Inflammatory macrophage treated with lipopolysaccharide for 4 hours (primary cell): ENCODE results near the gene SLC27A5.
A peak's percentile ranks its signal among the peaks of the same experiment; 100 is the strongest.
"Not testable (repeated sequence)": the region's sequence is repeated elsewhere in the genome, so short reads cannot be mapped to it uniquely, and the experiment has no call there.

ENCODE experiments used
- DNase-seq: peaks from one replicate; pipeline ENCODE4 v3.0.0-alpha.2; 2020

The SLC27A5 gene

DNA sequence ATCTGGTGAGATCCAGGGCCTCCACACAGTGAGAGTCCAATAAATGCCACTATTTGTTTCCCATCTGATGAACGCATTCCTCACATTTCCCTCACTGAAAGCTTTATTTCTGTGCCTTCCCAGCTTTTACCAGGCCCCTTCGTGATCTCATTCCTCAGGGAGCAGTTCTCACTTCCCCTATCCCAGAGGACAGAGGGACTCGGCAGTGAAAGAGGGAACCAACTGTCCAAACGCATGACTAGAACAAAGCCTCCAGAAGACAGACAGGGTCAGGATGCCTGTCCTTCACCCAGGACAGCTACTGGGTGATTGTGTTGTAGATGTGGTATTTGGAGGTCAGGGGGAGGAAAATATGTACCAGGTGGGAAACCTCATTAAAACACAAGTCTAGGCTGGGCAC lies 9.9 kb upstream of the SLC27A5 start:
- peak; percentile 37 for DNase-seq

DNA sequence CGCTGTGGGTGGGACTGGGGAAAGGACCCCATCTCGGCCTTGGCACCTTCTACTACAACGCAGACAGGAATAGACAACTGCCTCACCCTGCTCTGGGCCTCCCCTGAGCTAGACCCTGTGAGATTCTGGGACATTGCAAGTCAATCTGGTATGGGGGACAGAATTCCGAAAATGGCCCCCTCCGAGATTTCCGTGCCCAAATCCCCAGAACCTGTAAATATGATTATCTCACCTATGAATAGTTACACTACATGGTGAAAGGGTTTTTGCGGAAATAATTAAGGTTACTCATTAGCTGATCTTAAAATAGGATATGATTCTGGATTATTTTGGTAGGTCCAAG lies 8.4 kb upstream of the SLC27A5 start:
- DNase-seq, result no peak

DNA sequence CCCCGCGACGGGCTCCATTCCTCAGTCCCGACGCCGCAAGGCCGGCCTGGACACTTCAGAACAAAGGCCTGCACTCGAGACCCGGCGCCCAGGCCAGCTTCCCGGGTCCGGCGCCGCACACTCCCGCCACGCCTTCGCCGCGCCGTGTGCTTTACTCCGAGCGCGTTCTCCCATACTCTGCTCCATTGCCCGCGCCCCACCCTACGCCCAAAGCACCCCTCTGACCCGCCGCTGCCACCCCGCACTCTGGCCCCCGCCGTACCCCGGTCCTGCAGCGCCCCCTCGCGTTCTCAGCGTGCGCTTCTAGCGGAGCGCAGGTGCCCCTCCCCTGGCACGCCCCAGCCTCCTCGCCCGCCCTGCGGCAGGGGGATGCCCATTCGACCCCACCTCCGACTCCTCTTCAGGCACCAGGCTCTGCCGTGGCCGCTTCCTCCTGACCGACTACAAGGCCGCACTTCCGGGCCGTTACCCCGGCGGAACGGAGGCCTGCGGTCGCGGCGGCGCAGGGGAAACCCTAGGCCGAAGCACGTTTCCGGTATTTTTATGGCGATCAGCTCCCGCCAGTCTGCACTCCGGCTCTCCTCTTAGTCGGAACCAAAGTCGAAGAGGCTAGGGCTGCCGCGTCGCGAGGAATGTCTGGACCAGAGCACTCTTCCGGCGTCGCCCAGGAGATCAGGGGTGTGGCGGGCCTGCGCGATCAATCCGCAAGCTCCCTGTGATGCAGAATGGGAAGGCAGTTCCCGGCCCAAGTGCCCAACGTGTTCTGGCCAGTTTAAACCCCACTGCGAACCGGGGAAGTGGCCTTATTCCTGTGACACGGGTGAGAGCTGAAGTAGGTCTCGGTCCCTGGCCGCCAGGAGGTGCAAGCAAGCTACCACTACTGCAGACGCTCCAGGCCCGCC lies 7.8 kb upstream of the SLC27A5 start, which contains the start of gene ZBTB45:
TSS of gene ZBTB45 (minus strand) at position 456 of the 902 bp plus-strand sequence. CDS start 2,137 bp downstream, outside the sequence.
- peak; percentile 95 for DNase-seq

DNA sequence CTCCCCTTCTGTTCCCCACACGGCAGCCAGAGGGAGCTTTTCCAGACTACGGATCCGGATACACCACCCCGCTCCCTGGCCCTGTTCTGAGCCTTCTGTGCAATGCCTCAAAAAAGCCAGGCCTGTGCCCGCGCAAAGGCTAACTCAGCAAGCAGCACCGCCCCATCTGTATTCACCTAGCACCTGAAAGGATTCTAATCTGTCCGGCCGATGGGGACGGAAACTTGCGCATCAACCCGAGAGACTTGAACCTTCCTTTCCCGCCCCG lies 7.2 kb upstream of the SLC27A5 start:
- peak; percentile 61 for DNase-seq

DNA sequence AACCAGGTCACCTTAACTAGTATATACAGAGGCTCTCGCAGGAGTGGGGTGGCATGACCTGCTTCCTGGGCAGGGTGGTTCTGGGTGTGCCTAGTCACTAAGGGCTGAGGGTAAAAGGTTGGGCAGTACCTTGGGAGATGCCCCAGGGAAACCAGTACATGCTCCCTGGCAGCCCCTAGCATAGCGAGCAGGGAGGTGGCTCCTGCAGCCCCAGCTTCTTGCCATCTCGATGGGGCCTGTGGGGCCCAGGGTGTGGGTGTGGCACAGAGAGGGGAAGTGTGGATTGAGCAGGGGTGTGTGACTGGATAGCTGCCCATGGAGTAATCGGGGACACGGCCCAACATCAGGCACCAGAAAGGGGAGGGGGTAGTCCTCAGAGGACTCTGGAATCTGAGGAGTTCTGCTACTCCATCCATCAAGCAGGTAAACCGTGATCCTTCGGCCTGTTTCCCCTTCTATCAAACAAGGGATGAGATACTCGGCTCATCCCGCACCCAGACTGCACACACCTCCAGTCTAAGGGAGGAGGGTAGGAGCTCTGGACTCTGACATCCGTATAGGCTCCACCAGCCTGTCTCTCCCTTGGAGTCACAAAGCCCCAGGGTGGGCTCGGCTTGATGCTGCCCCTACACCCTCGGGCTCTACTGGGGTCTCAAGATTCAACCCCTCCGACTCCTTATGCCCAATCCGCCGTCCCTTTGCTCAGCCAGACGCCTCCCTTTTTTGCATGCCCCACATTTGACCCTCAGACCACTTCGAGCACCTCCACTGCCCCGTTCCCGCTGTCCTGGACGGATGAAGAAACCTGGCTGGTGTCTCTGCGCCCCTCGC lies 6.7 kb upstream of the SLC27A5 start:
- DNase-seq, result peak; percentile 61

DNA sequence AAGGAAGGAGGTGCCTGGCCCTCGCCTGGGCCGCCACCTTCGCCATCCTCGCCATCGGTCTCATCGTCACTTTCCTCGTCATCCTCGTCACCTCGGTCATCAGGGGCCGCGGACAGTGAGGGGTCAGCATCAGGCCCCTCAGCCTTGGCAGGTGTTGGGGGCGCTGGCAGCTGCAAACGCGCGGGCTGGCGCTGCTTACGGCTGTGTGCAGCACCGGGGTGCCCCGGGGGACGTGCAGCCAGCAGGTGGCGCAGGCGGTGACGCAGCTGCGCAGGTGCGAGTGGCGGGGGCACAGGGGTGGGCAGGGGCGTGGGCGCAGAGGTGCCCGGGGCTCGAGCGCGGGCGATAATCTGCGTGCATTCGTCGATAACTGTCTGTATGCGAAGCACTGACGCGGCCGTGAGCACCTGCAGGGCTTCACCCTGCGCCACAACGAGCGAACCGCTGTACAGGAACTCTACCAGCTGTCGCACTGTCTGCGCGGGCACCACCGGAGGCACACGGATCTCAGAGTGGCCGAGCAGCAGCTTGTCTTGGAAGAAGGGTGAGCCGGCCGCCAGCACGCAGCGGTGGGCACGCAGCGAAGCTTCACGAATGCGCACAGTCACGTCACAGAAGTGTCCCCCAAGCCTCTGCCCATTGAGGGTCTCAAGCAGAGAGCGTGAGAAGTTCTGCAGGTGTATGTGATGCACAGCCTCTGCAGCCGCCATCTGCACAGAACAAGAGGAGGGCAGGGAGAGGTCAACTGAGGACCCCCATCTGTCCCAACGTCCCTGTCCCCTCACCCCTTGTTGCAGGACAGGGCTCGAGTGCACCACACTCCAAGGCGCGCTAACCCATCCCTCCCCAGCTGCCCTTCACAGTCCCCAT lies 5.4 kb upstream of the SLC27A5 start:
- no peak for DNase-seq

DNA sequence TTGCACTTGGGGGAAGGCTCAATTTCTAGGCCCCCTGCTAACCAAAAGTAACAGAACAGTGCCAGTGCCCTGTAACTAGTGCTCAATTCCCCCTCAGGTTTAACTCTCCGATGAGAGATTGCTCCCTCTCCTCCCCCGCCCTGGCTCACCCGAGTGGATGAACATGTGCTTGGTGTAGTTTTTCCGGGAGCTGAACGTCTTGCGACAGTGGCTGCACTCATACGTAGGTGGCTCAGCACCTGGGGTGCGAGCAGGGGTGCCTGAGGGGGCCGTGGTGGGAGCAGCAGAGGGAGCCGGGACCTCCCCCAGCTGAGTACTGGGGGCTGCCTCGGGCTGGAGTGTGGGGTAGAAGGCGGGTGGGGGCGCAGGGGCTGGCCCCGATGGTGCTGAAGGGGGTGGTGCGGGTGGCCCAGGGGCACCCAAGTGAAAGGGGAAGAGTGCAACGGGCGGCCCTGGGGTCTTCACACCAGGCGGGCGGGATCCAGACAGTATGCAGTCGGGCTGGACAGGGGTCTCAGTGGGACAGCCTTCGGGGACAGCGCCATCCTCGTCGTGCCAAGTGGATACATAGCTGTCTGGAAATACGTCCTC lies 4.5 kb upstream of the SLC27A5 start:
- no peak for DNase-seq

DNA sequence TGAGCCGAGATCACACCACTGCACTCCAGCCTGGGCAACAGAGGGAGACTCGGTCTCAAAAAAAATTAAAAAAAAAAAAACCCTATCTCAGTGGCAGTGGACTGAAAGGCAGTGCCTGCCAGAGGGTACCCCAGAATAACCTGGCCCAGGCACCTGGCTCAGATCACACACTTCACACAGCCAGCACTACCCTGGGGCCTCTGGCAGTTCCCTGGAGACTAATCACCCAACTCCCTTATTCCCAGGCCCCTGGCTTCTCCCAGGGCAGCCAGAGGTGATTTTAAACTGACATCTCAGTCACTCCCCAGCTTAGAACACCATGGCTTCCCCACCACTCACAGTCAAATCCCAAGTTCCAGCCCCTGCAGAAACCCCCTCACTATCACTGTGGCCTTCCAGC lies 3.5 kb upstream of the SLC27A5 start:
- DNase-seq, result no peak

DNA sequence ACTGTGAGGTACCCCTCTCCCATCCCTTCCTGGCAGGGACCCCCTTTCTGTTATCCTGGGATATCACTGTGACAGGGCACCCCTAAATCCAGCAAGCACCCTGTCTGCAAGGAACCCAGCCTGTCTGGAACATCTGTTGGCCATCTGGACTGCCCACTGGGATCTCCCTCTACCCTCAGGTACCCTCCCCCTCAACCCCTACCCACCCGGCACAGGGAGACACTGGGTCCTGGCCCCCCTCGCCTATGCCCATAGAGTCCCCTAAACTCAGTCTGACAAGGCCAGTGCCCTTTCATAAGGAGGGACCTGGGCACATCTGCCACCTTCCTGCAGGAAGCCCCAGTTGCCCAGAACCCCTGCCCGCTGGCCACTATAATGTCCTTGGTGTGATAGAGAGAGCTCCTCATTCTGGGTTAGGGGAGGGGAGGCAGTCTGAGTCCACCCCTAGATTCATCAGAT lies 2.8 kb upstream of the SLC27A5 start:
- DNase-seq, result no peak

DNA sequence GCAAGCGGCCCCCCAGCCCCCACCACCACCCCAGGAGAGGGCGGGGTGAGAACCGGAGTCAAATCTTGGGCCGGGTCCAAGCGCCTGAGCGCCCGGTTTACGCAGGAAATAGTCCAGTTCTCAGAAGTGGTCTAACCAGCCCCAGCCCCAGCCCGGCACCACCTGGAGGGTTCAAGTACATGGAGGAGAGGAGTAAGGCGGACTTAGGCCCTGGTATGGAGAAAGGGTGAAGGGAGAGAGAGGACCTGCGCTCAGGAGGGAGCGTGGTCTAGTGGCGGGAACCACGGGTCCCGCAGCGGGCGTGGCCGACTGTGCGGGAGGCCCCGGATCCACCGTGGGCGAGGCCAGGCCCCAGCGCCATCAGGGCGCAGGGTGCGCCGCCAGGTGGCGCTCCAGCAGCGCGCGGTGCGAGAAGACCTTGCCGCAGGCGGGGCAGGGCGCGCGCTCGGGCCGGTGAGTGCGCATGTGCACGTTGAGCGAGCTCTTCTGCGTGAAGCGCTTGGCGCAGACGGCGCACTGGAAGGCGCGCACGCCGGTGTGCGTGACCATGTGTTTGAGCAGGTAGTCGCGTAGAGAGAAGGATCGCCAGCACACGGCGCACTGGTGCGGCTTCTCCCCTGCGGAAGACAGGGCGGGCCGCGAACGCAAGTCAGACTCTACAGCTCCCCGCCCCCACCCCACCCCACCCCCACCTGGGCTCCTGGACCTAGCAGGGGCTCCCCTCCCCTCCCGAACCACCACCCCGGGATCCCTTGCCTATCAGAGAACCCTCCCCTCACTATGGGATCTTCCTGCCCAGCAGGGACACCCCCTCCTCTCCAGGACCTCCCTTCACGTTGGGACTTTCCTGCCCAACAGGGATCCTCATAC lies 2.1 kb upstream of the SLC27A5 start:
- DNase-seq, result peak; percentile 95

DNA sequence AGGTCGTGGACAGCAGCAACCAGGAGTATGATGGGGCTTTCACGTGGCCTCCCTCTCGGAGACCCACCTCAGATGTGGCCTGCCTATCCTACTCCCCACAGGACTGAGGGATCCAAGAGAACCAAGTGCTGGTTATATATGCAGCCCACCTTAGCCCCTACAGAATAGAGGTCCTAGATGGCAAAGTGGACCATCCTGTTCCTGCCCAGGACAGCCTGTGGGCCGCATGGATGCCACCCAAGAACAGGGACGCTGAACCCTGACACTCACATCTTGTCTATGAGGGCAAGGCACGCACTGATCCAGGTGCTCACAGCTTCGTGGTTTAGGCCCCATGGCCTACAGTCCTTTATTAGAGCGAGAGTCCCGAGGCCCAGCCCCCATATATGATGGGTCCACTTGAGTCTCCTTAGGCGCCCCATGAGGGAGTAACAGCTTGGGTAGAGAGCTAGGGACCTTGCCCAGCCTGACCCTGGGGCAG lies 1.5 kb upstream of the SLC27A5 start:
- no peak for DNase-seq

DNA sequence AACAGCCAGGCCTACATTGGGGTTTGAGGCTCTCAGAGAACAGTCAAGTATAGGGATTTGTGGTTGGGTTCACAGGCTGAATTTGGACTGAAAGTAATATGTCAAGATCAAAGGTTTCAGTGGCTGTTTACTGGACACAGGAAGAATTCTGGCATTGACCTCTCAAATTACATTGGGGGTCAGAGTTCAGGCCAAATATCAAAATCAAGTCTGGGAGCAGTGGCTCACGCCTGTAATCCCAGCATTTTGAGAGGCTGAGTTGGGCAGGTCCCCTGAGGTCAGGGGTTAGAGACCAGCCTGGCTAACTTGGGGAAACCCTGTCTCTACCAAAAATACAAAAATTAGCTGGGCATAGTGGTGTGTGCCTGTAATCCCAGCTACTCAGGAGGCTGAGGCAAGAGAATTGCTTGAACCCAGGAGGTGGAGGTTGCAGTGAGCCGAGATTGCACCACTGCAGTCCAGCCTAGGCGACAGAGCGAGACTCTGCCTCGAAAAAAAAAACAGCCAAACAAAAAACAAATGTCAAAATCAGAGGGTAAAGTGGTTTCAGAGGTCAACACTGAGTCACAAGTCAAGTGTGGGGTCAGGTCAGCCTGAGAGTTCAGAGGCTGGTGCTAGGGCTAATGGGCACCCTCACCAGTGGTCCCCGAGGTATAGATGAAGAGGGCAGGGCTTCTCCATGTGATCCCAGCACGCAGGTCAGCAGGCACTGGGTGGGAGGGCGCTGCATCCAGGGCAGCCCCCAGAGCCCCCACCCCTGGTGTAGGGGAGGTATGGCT lies 1.5 kb downstream of the SLC27A5 start:
- no peak for DNase-seq

DNA sequence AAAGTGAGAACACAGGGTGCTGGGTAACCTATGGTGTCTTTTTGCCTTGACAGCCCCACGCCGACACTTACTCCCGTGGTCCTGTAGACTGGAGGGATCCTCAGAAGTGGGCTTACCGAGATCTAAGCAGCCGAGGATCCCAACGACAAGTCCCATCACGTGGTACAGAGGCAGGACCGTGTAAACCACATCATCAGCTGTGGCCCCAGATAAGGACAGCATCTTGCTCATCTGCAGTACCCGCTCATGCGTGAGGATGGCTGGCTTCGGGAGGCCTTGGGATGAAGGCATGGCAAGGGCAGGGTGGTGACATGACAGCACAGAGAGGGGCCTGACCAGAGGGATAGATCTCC lies 2.1 kb downstream of the SLC27A5 start:
- DNase-seq, result no peak

DNA sequence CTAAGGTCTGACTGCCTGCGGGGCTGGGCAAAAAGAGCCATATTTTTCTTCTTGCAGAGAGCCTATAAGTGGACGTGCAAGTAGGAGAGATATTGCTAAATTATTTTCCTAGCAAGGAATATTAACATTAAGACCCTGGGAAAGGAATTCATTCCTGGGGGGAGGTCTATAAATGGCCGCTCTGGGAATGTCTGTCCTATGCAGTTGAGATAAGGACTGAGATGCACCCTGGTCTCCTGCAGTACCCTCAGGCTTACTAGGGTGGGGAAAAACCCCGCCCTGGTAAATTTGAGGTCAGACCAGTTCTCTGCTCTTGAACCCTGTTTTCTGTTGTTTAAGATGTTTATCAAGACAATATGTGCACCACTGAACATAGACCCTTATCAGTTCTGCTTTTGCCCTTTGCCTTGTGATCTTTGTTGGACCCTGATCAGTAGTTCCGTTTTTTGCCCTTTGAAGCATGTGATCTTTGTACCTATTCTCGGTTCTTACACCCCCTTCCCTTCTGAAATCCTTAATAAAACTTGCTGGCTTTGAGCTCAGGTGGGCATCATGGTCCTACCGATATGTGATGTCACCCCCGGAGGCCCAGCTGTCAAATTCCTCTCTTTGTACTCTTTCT lies 4.1 kb downstream of the SLC27A5 start:
- not testable (repeated sequence) for DNase-seq

DNA sequence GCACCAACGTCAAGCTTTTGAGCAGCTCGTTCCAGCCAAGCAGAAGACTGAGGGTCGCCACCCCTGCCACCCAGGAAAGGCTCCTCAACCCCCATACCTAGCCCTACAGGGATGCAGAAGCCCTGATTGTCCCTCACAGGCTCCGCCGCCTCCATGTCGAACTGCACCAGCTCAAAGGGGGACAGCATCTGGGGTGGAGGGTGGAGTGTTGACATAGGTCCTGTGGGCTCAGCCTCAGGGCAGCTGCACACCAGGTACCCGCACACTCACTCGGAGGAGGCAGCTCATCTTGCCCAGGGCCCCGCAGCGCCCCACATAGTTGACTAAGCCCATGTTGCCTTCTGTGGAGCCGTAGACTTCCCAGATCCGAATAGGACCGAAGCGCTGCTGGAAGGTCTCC lies 11.6 kb downstream of the SLC27A5 start:
- DNase-seq, result no peak

DNA sequence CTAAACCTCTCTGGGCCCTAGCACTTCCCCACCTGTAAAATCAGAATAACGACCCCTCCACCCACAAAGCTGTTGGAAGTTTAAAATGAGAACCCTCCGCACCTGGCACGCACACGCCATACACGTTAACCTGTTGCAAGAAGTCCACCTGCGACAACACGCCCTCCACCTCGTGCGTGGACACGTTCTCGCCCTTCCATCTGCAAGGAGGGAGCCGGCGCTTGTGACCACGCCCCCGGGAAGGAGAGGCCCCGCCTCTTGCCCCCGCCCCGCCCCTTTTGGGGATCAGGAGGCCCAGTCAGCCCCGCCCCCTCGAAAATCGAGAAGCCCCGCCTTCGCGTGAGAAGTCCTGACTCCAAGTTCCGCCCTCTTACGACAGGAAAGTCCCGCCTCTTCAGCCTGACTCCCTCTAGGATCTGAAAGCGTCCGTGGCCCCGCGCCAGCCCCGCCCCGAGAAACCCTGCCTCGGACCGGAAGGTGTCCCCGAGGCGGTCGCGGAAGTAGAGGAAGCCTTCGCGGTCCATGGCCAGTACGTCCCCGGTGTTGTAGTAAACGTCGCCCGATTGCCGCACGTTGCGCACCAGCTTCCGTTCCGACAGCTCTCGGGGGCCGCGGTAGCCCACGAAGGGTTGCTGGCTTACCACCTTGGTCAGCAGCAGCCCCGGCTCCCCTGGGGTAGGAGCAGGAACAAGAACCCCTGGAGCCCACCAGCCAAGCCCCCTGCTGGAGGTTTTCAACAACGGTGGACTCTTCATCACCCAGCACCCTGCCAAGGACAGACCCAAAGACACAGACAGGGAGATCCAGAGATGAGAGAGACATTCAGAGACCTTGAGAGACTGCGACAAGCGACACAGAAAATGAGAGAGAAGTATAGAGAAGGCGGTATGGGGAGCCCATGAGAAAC lies 12.5 kb downstream of the SLC27A5 start:
- peak; percentile 100 for DNase-seq

DNA sequence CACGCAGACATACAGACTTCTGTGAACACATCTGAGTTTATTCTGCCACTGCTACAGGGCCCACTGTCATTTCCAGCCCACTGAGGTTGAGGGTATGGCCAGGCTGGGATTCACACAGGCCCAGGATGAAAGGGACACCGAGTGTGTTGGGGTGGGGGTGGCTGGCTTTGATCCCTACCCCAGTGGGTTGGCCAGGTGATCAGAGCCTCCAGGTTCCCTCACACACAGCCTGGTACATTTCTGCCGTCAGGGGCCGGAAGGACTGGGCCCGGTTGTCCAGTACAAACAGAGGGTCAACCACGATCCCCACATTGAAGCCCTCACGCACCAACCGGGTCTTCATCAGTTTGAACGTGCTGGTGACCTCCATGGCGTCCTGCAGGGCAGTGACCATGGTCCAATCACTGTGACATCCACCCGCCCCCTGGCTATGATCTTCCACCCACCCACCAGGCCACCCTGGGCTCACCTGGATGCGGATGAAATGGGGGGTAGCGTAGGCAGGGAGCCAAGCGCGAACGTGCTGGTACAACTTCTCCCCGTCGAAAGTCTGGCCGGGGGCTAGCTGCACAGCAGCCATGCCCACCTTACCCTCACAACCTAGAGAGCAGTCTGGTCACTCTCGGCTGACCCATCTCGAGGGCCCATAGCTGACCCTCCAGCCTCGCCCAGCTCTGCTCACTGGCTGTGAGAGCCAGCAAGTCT lies 13.3 kb downstream of the SLC27A5 start:
- DNase-seq, result no peak

DNA sequence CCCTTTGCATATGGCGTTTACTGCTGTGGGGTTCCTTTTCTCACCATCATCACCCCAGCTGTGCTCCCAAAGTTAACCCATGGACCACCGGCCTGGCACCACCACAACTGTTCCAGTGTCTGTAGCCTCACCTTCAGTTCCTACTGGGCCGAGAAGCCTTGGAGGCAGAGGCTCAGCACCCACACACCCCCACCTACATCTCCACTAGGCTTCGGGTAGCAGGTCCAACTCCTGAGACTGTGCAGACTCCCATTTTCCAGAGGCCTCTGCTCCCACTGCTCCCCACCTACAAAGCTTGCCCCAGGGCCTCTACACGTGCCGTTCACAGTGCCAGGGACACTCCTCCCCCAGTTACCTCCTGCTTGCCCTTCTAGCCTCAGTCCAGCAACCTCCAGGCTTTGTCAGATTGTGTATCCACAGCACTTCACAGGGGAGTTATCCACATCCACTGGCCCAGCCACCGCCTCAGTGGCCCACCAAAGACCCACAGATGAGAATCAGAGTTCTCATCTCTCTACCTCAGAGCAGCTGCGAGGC lies 14.1 kb downstream of the SLC27A5 start:
- no peak for DNase-seq
